Astrocyte of the spinal cord (primary cell): ENCODE data around the gene SMAD3.

Source experiments
- DNase-seq: peaks from one replicate; pipeline ENCODE4 v3.0.0; 2011; ENCODE audit warnings: low read depth, low spot score
- H3K4me3 ChIP-seq: 2 replicates; pipeline ENCODE4 v1.5.1; 2011; ENCODE audit warnings: low read depth, mild to moderate bottlenecking, low read length, moderate library complexity
- in situ Hi-C: cut with HindIII; loops from 2 replicates; pipeline ENCODE4 v1.10.0; 2017; ENCODE audit warnings: low sequenced_read_pairs
- TF ChIP-seq, protein P1 (sequence below): IDR thresholded peaks from 2 replicates; pipeline ENCODE4 v1.5.1; 2012; ENCODE audit warnings: low read depth, mild to moderate bottlenecking, low read length, inconsistent platforms

Gene SMAD3

DNA sequence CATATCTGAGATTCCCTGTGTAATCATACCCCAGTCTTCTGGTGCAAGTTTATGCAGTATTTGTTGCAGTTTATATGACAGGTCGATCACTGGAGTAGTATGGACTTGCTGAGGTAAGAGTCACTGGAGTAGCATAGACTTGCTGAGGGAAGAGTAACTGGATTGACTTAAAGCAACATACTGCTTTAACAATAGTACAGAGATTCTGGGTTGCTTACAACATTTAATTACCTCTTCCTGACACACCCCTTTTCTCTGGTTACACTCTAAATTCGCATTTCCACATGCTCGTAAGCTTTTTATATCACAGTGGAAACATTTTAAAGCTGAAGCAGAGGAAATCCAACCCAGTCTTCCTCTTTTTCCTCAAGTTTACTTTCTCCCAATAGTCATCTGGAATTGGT, 177.3 kb downstream of the SMAD3 start:
- in situ Hi-C loops, result no loop called here
- no peak overlapping the region for H3K4me3 ChIP-seq
- TF ChIP-seq, protein P1, sequence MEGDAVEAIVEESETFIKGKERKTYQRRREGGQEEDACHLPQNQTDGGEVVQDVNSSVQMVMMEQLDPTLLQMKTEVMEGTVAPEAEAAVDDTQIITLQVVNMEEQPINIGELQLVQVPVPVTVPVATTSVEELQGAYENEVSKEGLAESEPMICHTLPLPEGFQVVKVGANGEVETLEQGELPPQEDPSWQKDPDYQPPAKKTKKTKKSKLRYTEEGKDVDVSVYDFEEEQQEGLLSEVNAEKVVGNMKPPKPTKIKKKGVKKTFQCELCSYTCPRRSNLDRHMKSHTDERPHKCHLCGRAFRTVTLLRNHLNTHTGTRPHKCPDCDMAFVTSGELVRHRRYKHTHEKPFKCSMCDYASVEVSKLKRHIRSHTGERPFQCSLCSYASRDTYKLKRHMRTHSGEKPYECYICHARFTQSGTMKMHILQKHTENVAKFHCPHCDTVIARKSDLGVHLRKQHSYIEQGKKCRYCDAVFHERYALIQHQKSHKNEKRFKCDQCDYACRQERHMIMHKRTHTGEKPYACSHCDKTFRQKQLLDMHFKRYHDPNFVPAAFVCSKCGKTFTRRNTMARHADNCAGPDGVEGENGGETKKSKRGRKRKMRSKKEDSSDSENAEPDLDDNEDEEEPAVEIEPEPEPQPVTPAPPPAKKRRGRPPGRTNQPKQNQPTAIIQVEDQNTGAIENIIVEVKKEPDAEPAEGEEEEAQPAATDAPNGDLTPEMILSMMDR, result no peak
- DNase-seq, result no peak
